ENCODE data around the gene PP2D1. TPM values are rescaled to one million over a fixed set of nuclear protein-coding genes. Genes with fewer than 3 reads are reported as not detected.

The PP2D1 gene
- total RNA-seq, 1 experiment from 2014 or later: not detected

DNA sequence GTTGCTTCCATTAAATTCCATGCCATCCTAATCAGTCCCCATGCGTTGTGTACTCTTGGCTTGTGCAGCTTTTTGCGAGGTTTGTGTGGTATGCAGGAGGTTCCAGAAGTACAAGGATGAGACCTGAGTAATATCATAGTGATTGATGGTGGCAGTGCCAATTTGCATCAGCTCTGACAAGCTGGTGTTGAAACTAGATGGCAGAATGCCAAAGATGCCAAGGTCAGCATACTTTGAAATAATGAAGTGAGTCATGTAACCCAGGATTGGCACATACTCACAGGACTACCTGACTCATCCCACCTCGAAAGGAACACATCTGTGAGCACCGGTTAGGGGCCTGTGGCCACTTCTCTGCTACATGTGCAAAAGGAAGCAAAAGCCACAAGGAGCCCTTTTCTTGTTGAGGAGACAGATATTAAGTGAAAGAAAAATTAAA lies 42.5 kb upstream of the PP2D1 start:
- Histone ChIP-seq H2AFZ (ENCODE audit: low read depth, low read length, poor library complexity, severe bottlenecking) (no peak overlapping the region), H3K27ac (ENCODE audit: low read depth, low read length) (no peak overlapping the region), H3K4me3 (replicated peaks in 1 of 2; ENCODE audit: low read depth in 1 of 2, low read length in 2 of 2) (no peak overlapping the region), H3K79me2 (ENCODE audit: insufficient read depth, low read length) (no peaks in the 10 kb centered on the region), H3K9ac (ENCODE audit: low read length) (no peak overlapping the region), H3K9me2 (ENCODE audit: insufficient read depth) (no peaks in the 10 kb centered on the region), H3K36me3 (ENCODE audit: control insufficient read depth in 1 of 2, insufficient read depth in 2 of 2, low read length in 2 of 2) (no peaks in the 10 kb centered on the region), H3K4me2 (ENCODE audit: low read length) (peak overlapping the region; percentile 57), H3K9me3 (ENCODE audit: control insufficient read depth in 1 of 2, insufficient read depth in 1 of 2, low read depth in 1 of 2, low read length in 2 of 2) (no peaks in the 10 kb centered on the region), H4K20me1 (ENCODE audit: insufficient read depth) (no peaks in the 10 kb centered on the region), H3K4me1 (ENCODE audit: control insufficient read depth in 1 of 2, insufficient read depth in 2 of 2, low read length in 2 of 2) (peaks cover 15 to 20% of the 10 kb centered on the region in 2 experiments), H3K27me3 (ENCODE audit: insufficient read depth, low read length) (no peaks in the 10 kb centered on the region)
- intact Hi-C loops (cut with micrococcal nuclease): loop anchor here (2.0 to 5.0 kb wide), 2 partner anchors 14 to 133 kb away; partner anchors contain the start of genes KAT2B and SGO1
- ChIA-PET RAD21 (ENCODE audit: low non-redundant PET in 1 of 2, low total read pairs in 2 of 2, uncharacterized antibody in 2 of 2, unreplicated experiment in 2 of 2) (no interaction called here), POLR2A (no interaction called here), CTCF (no interaction called here)
- ATAC-seq: peak; percentile 96
- no TSS peak for BruUV-seq (replicated peaks)
- TF ChIP-seq SP1 (IDR thresholded peaks at IDR 0.05; ENCODE audit: low read depth): peak; percentile 92
- TF ChIP-seq MAX (IDR thresholded peaks at IDR 0.05): peak; percentile 83
- TF ChIP-seq EZH2phosphoT487 (IDR thresholded peaks at IDR 0.05; ENCODE audit: borderline replicate concordance): no peak
- TF ChIP-seq FOSL1 (IDR thresholded peaks at IDR 0.05; ENCODE audit: low read depth): peak; percentile 96
- TF ChIP-seq POLR2A (IDR thresholded peaks at IDR 0.05; ENCODE audit: borderline replicate concordance, extremely low read depth, insufficient read depth, insufficient read length): no peak
- TF ChIP-seq EZH2 (IDR thresholded peaks at IDR 0.05): no peak
- no peak for TF ChIP-seq ZFX (IDR thresholded peaks at IDR 0.05)
- TF ChIP-seq ZBTB33 (IDR thresholded peaks at IDR 0.05; ENCODE audit: extremely low read depth, insufficient replicate concordance, low read length): peak; percentile 62
- TF ChIP-seq TCF7L2 (IDR thresholded peaks at IDR 0.05; ENCODE audit: borderline replicate concordance, extremely low read depth, insufficient read depth, insufficient read length): peak; percentile 92
- TF ChIP-seq SRF (IDR thresholded peaks at IDR 0.05; ENCODE audit: low read depth): peak; percentile 78
- no peak for TF ChIP-seq ZNF274 (IDR thresholded peaks at IDR 0.05; ENCODE audit: low read depth, low read length)
- no peak for TF ChIP-seq YY1 (IDR thresholded peaks at IDR 0.05; ENCODE audit: extremely low read depth, insufficient replicate concordance, low read depth, low read length)
- peak; percentile 88 for TF ChIP-seq CBX3 (IDR thresholded peaks at IDR 0.05; ENCODE audit: low read depth)
- TF ChIP-seq CEBPB (IDR thresholded peaks at IDR 0.05; ENCODE audit: low read depth): peak; percentile 99
- no peak for TF ChIP-seq REST (IDR thresholded peaks at IDR 0.05; ENCODE audit: low read depth)
- TF ChIP-seq, protein P1, sequence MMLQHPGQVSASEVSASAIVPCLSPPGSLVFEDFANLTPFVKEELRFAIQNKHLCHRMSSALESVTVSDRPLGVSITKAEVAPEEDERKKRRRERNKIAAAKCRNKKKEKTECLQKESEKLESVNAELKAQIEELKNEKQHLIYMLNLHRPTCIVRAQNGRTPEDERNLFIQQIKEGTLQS (IDR thresholded peaks at IDR 0.05): peak; percentile 85
- TF ChIP-seq, protein P2, sequence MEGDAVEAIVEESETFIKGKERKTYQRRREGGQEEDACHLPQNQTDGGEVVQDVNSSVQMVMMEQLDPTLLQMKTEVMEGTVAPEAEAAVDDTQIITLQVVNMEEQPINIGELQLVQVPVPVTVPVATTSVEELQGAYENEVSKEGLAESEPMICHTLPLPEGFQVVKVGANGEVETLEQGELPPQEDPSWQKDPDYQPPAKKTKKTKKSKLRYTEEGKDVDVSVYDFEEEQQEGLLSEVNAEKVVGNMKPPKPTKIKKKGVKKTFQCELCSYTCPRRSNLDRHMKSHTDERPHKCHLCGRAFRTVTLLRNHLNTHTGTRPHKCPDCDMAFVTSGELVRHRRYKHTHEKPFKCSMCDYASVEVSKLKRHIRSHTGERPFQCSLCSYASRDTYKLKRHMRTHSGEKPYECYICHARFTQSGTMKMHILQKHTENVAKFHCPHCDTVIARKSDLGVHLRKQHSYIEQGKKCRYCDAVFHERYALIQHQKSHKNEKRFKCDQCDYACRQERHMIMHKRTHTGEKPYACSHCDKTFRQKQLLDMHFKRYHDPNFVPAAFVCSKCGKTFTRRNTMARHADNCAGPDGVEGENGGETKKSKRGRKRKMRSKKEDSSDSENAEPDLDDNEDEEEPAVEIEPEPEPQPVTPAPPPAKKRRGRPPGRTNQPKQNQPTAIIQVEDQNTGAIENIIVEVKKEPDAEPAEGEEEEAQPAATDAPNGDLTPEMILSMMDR (IDR thresholded peaks at IDR 0.05 in 2 of 3, conservative IDR thresholded peaks at IDR 0.05 in 1 of 3; ENCODE audit: borderline replicate concordance in 1 of 3, insufficient read depth in 1 of 3, low read depth in 2 of 3, low read length in 2 of 3): no peak
- TF ChIP-seq JUND (IDR thresholded peaks at IDR 0.05): peak; percentile 95
- TF ChIP-seq EGR1 (IDR thresholded peaks at IDR 0.05; ENCODE audit: low read depth): no peak
- peak; percentile 76 for TF ChIP-seq POLR2AphosphoS5 (IDR thresholded peaks at IDR 0.05; ENCODE audit: low read depth, low read length)
- peak; percentile 94 for TF ChIP-seq SIN3A (IDR thresholded peaks at IDR 0.05; ENCODE audit: low read depth)
- DNase-seq (ENCODE audit: low read depth, low spot score): peak; percentile 95
